Calu3 (cell line): ENCODE data around the gene MINPP1. TPM values are rescaled to one million over a fixed set of nuclear protein-coding genes. Genes with fewer than 3 reads are reported as not detected.

Source experiments
- BruUV-seq: library from RNA; stranded (reverse); fragments of 400-500 nt; replicated peaks from 2 replicates; lab custom pipeline; 2021; lab: Mats Ljungman, UMichigan
- CTCF ChIA-PET: fragments of 300-600 bp; sonication (Branson Sonifier 250); formaldehyde crosslinking; loops from one replicate; lab custom pipeline; 2022; ENCODE audit warnings: antibody characterized with exemption; lab: Charles Lee
- DNase-seq: peaks from one replicate; pipeline ENCODE4 v3.0.0; 2022
- H3K27ac Mint-ChIP-seq: one replicate; pipeline ENCODE4 v1.8.0; 2022; ENCODE audit warnings: mixed read lengths; ENCODE audit not compliant: unreplicated experiment
- H3K27me3 Mint-ChIP-seq: one replicate; pipeline ENCODE4 v1.8.0; 2022; ENCODE audit warnings: mixed read lengths; ENCODE audit not compliant: unreplicated experiment
- H3K36me3 Mint-ChIP-seq: one replicate; pipeline ENCODE4 v1.8.0; 2022; ENCODE audit warnings: mild to moderate bottlenecking, moderate library complexity, mixed read lengths; ENCODE audit not compliant: insufficient read depth, unreplicated experiment
- H3K4me1 Mint-ChIP-seq: one replicate; pipeline ENCODE4 v1.8.0; 2022; ENCODE audit warnings: mild to moderate bottlenecking, low read depth, mixed read lengths; ENCODE audit not compliant: unreplicated experiment
- H3K4me3 Mint-ChIP-seq: one replicate; pipeline ENCODE4 v1.8.0; 2022; ENCODE audit warnings: mild to moderate bottlenecking, low read depth, moderate library complexity, mixed read lengths; ENCODE audit not compliant: unreplicated experiment
- H3K9me3 Mint-ChIP-seq: one replicate; pipeline ENCODE4 v1.8.0; 2022; ENCODE audit warnings: low read depth, mixed read lengths; ENCODE audit not compliant: unreplicated experiment
- CTCF ChIP-seq: fragments of 200-600 bp; IDR thresholded peaks from one replicate; pipeline ENCODE4 v1.8.0; 2022; ENCODE audit warnings: antibody characterized with exemption; ENCODE audit not compliant: unreplicated experiment
- intact Hi-C: fragments of 100-400 bp; cut with micrococcal nuclease; formaldehyde crosslinking; loops from one replicate; pipeline ENCODE4 v1.10.0; 2022; ENCODE audit not compliant: unreplicated experiment
- total RNA-seq: library from RNA; stranded (reverse); gene quantifications from 2 replicates; pipeline ENCODE4 v1.2.3, GENCODE V29; 2022

Gene MINPP1
- total RNA-seq, 1 experiment from 2014 or later = 12.6 TPM

- no peaks in the 10 kb centered on the region for H3K36me3 Mint-ChIP-seq
- no peak overlapping the region for H3K27ac Mint-ChIP-seq
- peak overlapping the region; percentile 30 for H3K4me3 Mint-ChIP-seq
- CTCF ChIA-PET = no interaction called here
- no peaks in the 10 kb centered on the region for H3K27me3 Mint-ChIP-seq
- BruUV-seq = no TSS peak
- peaks cover 15% of the 10 kb centered on the region for H3K4me1 Mint-ChIP-seq
- H3K9me3 Mint-ChIP-seq = no peaks in the 10 kb centered on the region
- intact Hi-C loops = no loop called here
- TF ChIP-seq CTCF = no peak
- DNase-seq = no peak
These were observed 74.2 kb downstream of the MINPP1 start for GRCh38 chr10:87578842-87579401.

- Mint-ChIP-seq H3K9me3 (no peaks in the 10 kb centered on the region), H3K4me1 (peaks cover 15% of the 10 kb centered on the region), H3K4me3 (no peak overlapping the region), H3K27me3 (no peaks in the 10 kb centered on the region), H3K27ac (no peak overlapping the region), H3K36me3 (no peaks in the 10 kb centered on the region)
- intact Hi-C loops = no loop called here
- CTCF ChIA-PET = no interaction called here
- DNase-seq = no peak
- no peak for TF ChIP-seq CTCF
- no TSS peak for BruUV-seq
These were observed 74.9 kb downstream of the MINPP1 start for GRCh38 chr10:87579563-87579962.

- no peaks in the 10 kb centered on the region for H3K36me3 Mint-ChIP-seq
- no peak overlapping the region for H3K27ac Mint-ChIP-seq
- no peak for DNase-seq
- no peaks in the 10 kb centered on the region for H3K27me3 Mint-ChIP-seq
- intact Hi-C loops = no loop called here
- peaks cover 15% of the 10 kb centered on the region for H3K4me1 Mint-ChIP-seq
- CTCF ChIA-PET = no interaction called here
- no peaks in the 10 kb centered on the region for H3K9me3 Mint-ChIP-seq
- no TSS peak for BruUV-seq
- H3K4me3 Mint-ChIP-seq = no peak overlapping the region
- TF ChIP-seq CTCF = no peak
These were observed 75.3 kb downstream of the MINPP1 start for GRCh38 chr10:87580016-87580415.

GRCh38 chr10:87585565-87586514 is 81.1 kb downstream of the MINPP1 start:
- intact Hi-C loops = loop anchor here (5.0 kb wide), 2 partner anchors 51 to 71 kb away; partner anchors contain the start of gene PAPSS2
- TF ChIP-seq CTCF = no peak
- CTCF ChIA-PET = no interaction called here
- Mint-ChIP-seq H3K9me3 (no peaks in the 10 kb centered on the region), H3K36me3 (no peaks in the 10 kb centered on the region), H3K27ac (peak overlapping the region; percentile 44), H3K4me1 (peaks cover 36% of the 10 kb centered on the region), H3K4me3 (no peak overlapping the region), H3K27me3 (no peaks in the 10 kb centered on the region)
- peak; percentile 41 for DNase-seq
- no TSS peak for BruUV-seq
